Hepatocyte (in vitro differentiated cells): ENCODE data around the gene DIS3L2. TPM values are rescaled to one million over a fixed set of nuclear protein-coding genes. Genes with fewer than 3 reads are reported as not detected.

Experiments
- DNase-seq: peaks from one replicate; pipeline ENCODE4 v3.0.0-alpha.2; 2016; ENCODE audit warnings: low spot score
- H2AFZ ChIP-seq: fragments of 200-600 bp; sonication (generic); 2 replicates; pipeline ENCODE4 v1.6.0; 2016; ENCODE audit warnings: antibody characterized with exemption, mild to moderate bottlenecking
- H3K27ac ChIP-seq: fragments of 200-600 bp; sonication (generic); 2 replicates; pipeline ENCODE4 v1.5.1; 2016; ENCODE audit warnings: mild to moderate bottlenecking
- H3K27me3 ChIP-seq: fragments of 200-600 bp; sonication (generic); 2 replicates; pipeline ENCODE4 v1.6.1; 2016
- H3K36me3 ChIP-seq: fragments of 200-600 bp; sonication (generic); replicated peaks from 2 replicates; pipeline ENCODE4 v1.5.1; 2016; ENCODE audit warnings: low read depth; ENCODE audit not compliant: insufficient read depth
- H3K4me1 ChIP-seq: fragments of 200-600 bp; sonication (generic); 2 replicates; pipeline ENCODE4 v1.5.1; 2016; ENCODE audit warnings: mild to moderate bottlenecking, moderate library complexity; ENCODE audit not compliant: insufficient read depth
- H3K4me2 ChIP-seq: fragments of 200-600 bp; sonication (generic); 2 replicates; pipeline ENCODE4 v1.6.0; 2016
- H3K4me3 ChIP-seq: fragments of 200-600 bp; sonication (generic); 2 replicates; pipeline ENCODE4 v1.5.1; 2016; ENCODE audit warnings: mild to moderate bottlenecking
- H3K79me2 ChIP-seq: fragments of 200-600 bp; sonication (generic); 2 replicates; pipeline ENCODE4 v1.6.0; 2017; ENCODE audit warnings: mild to moderate bottlenecking
- H3K9me2 ChIP-seq: fragments of 200-600 bp; sonication (generic); replicated peaks from 2 replicates; pipeline ENCODE4 v1.6.0; 2017; ENCODE audit warnings: mild to moderate bottlenecking; ENCODE audit not compliant: insufficient read depth
- H3K9me3 ChIP-seq: fragments of 200-600 bp; sonication (generic); 2 replicates; pipeline ENCODE4 v1.5.1; 2016; ENCODE audit warnings: low read depth, mild to moderate bottlenecking
- H4K20me1 ChIP-seq: fragments of 200-600 bp; sonication (generic); 2 replicates; pipeline ENCODE4 v1.6.0; 2016; ENCODE audit warnings: mild to moderate bottlenecking; ENCODE audit not compliant: insufficient read depth, poor library complexity, severe bottlenecking
- EZH2 ChIP-seq: fragments of 200-600 bp; sonication (generic); IDR thresholded peaks from 2 replicates; pipeline ENCODE4 v1.6.1; 2016; ENCODE audit warnings: antibody characterized with exemption, mild to moderate bottlenecking, borderline replicate concordance
- EZH2phosphoT487 ChIP-seq: fragments of 200-600 bp; sonication (generic); IDR thresholded peaks from one replicate; pipeline ENCODE4 v1.6.1; 2018; ENCODE audit warnings: antibody characterized with exemption, mild to moderate bottlenecking, low read depth, moderate library complexity; ENCODE audit not compliant: unreplicated experiment, severe bottlenecking
- whole genome bisulfite sequencing: methylation state at CpG from one replicate; pipeline ENCODE4 v1.1.6; 2016; ENCODE audit warnings: low lambda C conversion rate; ENCODE audit errors: missing lambda C conversion rate; 5-methylcytosine and 5-hydroxymethylcytosine counted together
- polyA plus RNA-seq: library from polyadenylated mRNA; unstranded; fragments of >200 nt; fragmentation: Nextera tagmentation; extraction: Ambion mirVana; gene quantifications from 2 replicates; pipeline ENCODE4 v1.2.1, GENCODE V29; 2016
- total RNA-seq: library from RNA; depleted of rRNA; stranded (reverse); fragments of >200 nt; gene quantifications from 2 replicates; pipeline ENCODE4 v1.2.3, GENCODE V29; 2014
- TF ChIP-seq, protein P1 (sequence below): fragments of 200-600 bp; sonication (generic); IDR thresholded peaks from 2 replicates; pipeline ENCODE4 v1.5.1; 2016; ENCODE audit warnings: antibody characterized with exemption, mild to moderate bottlenecking; ENCODE audit not compliant: poor library complexity

The DIS3L2 gene
- total and polyA plus RNA-seq, 2 experiments from 2014 or later = 19.5 to 20.0 TPM

DNA sequence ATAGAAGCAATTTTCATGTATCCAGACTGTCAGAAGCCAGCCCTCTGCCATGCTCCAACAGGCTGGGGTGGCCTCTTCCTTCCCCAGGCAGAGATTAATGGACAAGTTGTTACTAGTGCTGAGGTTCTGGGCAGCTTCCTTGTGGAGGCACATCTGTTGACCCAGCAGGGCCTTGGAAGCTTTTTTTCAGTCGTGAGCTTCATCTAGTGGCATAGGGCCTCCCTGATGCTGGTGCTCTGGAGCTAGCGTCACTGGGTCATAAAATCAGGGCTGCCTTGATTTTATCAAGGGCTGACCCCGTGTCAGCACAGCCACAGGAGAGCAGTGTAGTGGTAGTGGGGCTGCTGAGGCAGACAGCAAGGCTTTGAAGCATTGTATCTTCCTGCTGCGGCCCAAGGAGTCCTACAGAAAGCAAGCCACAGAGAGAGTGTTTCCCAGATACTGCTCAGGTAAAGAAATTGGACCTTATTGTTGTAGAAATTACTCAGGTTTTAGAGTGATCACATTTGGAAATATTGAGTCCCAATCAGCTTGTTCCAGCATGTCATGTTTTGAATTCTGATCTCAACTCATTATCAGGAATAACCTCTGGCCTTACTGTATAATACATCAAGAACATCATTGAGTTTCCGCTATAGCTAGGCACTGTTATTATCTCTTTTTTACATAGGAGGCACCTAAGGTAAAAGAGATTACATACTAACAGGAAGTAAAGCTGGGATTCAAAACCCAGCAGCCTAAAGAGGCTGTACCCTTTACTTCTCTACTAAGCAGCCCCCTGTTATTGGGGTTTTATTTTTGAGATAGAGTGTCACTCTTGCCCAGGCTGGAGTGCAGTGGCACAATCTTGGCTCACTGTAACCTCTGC lies 324.7 kb downstream of the DIS3L2 start:
- 53% methylated on average over 5 of the region's 5 CpGs for WGBS

DNA sequence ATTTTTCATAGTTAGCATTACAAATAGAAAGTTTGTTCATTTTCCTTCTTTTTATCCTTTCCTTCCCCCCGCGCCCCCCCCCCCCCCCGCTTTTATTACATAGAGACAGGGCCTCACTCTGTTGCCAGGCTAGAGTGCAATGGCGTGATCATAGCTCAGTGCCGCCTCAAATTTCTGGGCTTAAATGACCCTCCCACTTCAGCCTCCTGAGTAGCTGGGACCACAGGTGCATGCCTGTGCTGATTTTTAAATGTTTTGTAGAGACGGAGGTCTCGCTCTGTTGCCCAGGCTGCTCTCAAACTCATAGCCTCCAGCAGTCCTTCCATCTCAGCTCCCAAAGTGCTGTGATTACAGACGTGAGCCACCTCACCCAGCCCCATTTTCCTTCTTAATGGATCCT lies 325.8 kb downstream of the DIS3L2 start:
- Histone ChIP-seq H3K36me3 (no peaks in the 10 kb centered on the region), H4K20me1 (no peaks in the 10 kb centered on the region), H3K9me2 (no peaks in the 10 kb centered on the region), H3K4me2 (no peak overlapping the region), H3K9me3 (no peaks in the 10 kb centered on the region), H3K27me3 (no peaks in the 10 kb centered on the region), H3K4me1 (peaks cover 9% of the 10 kb centered on the region), H3K27ac (no peak overlapping the region), H3K79me2 (no peaks in the 10 kb centered on the region), H2AFZ (no peak overlapping the region), H3K4me3 (no peak overlapping the region)
- WGBS = 79% methylated on average over 8 of the region's 8 CpGs
- TF ChIP-seq, protein P1, sequence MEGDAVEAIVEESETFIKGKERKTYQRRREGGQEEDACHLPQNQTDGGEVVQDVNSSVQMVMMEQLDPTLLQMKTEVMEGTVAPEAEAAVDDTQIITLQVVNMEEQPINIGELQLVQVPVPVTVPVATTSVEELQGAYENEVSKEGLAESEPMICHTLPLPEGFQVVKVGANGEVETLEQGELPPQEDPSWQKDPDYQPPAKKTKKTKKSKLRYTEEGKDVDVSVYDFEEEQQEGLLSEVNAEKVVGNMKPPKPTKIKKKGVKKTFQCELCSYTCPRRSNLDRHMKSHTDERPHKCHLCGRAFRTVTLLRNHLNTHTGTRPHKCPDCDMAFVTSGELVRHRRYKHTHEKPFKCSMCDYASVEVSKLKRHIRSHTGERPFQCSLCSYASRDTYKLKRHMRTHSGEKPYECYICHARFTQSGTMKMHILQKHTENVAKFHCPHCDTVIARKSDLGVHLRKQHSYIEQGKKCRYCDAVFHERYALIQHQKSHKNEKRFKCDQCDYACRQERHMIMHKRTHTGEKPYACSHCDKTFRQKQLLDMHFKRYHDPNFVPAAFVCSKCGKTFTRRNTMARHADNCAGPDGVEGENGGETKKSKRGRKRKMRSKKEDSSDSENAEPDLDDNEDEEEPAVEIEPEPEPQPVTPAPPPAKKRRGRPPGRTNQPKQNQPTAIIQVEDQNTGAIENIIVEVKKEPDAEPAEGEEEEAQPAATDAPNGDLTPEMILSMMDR = no peak
- TF ChIP-seq EZH2 = no peak
- no peak for TF ChIP-seq EZH2phosphoT487
- DNase-seq = no peak

More for the DNA sequence above, 324.7 kb downstream of the DIS3L2 start:
- H3K27me3 ChIP-seq = no peaks in the 10 kb centered on the region
- H3K36me3 ChIP-seq = no peaks in the 10 kb centered on the region
- DNase-seq = peak; percentile 16
- H3K9me2 ChIP-seq = no peaks in the 10 kb centered on the region
- H3K9me3 ChIP-seq = no peaks in the 10 kb centered on the region
- H3K27ac ChIP-seq = no peak overlapping the region
- H3K79me2 ChIP-seq = no peaks in the 10 kb centered on the region
- peaks cover 9% of the 10 kb centered on the region for H3K4me1 ChIP-seq
- no peak overlapping the region for H3K4me3 ChIP-seq
- no peak overlapping the region for H2AFZ ChIP-seq
- no peak overlapping the region for H3K4me2 ChIP-seq
- TF ChIP-seq, protein P1 = no peak
- TF ChIP-seq EZH2phosphoT487 (no peak), EZH2 (no peak)
- no peaks in the 10 kb centered on the region for H4K20me1 ChIP-seq

DNA sequence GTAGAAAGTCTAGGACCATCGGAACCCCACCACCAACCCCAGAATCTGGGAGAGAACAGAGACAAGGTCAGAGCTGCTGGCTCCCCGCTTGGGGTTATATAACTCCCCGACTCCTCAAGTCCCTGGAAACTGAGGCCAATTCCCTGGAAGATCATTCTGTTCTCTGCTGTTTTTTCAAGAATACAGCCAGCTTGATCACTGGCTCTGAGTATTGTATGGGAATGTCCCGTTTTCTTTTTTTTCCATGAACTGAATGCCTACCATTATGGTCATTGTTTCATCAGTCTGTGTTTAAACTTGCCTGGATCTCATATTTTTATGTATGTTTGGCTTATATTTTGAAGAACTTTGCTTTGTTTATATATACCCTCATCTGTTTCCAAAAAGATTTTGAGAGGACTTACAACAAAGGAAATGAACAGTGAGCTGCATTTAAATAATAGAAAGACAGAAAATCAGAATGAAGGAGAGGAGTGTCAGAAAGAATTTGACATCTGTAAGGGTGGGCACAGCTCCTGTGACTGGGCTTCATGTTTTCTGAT lies 327.0 kb downstream of the DIS3L2 start:
- no peak for DNase-seq
- Histone ChIP-seq H2AFZ (no peak overlapping the region), H3K9me3 (no peaks in the 10 kb centered on the region), H3K27ac (no peak overlapping the region), H3K36me3 (no peaks in the 10 kb centered on the region), H3K9me2 (no peaks in the 10 kb centered on the region), H3K4me3 (no peak overlapping the region), H3K4me2 (no peak overlapping the region), H3K79me2 (no peaks in the 10 kb centered on the region), H4K20me1 (no peaks in the 10 kb centered on the region), H3K4me1 (peaks cover 9% of the 10 kb centered on the region), H3K27me3 (no peaks in the 10 kb centered on the region)
- TF ChIP-seq, protein P1 = no peak
- TF ChIP-seq EZH2phosphoT487 = no peak
- no peak for TF ChIP-seq EZH2
- 87% methylated on average over 4 of the region's 4 CpGs for WGBS
